Retina (tissue), 1 donor: Measurements from ENCODE around the gene GRIA1.

Experiments used
- DNase-seq: peaks from one replicate; pipeline ENCODE4 v3.0.0-alpha.2; 2016

Gene GRIA1

DNA sequence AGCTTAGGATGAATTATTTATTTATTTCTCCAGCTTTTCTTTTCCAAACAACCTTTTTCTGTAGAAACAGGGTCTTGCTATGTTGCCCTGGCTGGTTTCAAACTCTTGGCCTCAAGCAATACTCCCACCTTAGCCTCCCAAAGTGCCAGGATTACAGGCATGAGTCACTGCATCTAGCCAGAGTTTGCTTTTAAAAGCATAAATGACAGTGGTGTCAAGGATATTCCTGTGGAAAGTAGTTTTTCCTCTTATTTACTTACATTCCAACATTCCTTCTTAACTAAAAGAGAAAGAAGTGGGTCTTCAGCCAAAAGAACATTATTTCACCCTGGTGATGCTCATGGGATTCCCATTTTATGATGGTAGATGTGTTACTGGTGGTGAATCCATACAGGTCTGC, 62.4 kb downstream of the GRIA1 start:
- no peak for DNase-seq

DNA sequence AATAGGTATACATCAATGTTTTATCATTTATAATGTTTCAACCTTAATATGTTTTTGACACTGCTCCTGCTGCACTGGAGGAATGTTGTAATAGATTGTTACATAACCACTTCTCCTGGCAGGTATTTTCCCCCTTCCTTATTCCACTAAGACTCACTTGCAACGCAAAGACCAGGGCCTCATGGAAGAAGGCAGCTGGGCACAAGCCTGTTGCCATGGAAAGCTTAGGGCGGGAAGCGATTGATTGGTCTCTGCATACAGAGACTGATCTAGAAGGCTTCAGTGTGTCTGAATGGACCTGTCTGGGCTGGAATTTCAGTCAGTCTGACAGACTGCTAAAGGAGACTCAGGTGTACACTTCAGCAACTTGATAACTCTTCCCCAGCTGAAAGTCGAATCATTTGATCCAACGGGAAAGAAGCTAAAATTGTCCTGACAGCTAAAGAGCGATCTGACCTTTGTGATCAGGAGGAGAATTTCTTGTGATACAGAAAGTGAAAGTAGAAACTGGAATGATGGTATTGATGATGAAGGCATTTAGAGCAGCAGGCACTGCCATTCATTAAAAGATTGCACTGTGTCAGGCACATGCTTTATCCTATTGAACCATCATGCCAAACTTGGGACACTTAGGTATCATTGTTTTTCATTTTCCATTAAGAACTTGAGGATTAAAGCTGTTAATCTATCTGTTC, 65.1 kb downstream of the GRIA1 start:
- no peak for DNase-seq

DNA sequence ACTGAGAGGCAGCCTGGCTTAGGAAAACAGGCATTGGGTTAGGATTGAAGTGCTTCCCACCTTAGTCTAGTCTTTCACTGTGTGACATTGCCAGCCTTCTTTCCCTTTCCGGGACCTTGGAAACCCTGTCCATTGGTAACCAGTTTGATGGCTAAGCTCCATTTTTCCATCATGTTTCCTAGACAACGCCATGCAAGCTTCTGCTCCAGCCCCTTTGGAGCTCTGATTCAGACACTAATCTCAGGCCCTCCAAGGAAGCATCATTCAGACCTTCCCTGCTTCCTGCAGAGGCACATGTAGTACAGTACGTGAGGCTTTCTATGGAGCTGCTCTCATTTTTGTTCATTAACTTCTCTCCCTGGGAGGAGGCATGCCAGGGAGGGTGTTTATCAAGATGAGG, 68.5 kb downstream of the GRIA1 start:
- DNase-seq, result no peak

DNA sequence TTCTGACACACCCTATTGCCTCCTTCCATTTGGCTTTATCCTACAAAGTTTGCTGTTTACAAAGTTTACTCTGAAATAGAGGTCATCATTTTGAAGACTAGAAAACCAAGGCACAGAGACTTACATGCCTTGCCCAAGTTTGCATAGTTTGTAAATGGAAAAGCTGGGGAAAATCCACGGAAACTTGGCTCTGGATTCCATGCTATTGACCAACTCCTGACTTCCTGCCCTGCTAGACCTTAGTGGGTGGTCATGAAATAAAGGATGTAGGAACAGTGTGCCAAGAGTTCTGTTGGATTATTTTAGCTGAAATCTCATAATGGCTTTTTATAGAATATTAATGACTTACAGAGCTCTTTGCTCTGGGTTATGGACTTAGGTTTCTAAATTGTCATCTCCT, 69.5 kb downstream of the GRIA1 start:
- no peak for DNase-seq

DNA sequence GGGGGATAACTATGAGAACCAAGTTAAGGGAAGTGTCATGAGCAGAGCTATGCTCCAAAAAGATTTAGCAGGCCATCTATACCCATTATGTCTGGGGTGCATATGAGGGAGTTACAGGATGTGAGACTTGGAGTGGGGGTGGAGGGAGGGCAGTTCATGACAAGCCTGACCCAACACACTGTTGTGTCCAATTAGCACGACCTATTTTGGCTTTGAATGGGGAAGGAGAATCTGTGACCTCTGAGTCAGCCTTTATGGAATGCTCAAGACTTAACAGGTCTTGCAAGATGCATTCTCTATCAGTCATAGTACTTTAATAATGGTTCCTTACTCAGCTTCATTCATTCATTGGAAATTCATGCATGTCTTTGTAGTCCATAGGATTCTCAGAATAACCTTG, 71.7 kb downstream of the GRIA1 start:
- DNase-seq, result no peak

DNA sequence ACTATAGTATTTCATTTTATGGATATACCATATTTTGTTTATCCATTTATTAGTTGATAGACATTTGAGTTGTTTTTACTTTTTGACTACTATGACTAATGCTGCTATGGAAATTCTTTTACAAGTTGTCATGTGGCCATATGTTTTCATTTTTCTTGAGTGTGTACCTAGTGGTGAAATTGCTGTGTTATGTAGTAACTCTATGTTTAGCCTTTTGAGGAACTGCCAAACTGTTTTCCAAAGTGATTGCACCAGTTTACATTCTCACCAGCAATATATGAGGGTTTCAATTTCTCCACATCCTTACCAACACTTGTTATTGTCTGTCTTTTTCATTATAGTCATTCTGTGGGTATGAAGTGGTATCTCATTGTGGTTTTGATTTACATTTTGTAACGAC, 75.4 kb downstream of the GRIA1 start:
- no peak for DNase-seq

DNA sequence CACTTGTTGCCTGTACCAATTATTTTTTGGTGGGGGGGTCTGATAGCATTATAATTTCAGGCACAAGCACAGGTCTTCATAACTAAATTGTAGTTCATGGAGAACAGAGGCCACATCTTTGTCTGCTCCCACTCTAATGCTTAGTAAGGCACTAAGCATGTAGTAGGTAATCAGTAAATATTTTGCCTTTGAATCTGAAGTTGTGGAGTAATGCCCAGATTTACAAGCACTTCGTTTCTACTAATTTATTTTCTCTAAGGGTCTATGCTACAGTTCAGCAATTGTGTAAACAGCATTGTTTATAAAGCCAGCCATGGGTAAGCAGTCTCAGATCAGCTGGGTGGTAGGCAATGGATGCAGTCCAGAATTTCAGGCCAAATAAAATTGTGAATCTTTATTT, 78.6 kb downstream of the GRIA1 start:
- no peak for DNase-seq

DNA sequence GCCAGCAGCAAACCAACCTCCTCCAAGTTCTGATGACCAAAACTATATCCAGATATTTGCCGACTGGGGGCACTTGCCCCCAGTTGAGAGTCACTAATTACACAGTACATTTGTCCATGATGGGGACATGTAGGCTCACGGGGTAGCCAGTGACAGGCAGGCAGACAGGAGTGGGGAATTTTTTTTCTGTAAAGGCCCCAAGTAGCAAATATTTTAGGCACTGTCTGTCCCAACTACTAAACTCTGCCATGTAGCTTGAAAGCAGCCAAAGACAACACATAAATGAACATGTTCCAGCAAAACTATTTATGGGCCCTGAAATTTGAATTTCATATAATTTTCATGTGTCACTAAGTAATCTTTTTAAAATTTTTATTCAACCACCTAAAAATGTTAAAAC, 80.7 kb downstream of the GRIA1 start:
- no peak for DNase-seq

DNA sequence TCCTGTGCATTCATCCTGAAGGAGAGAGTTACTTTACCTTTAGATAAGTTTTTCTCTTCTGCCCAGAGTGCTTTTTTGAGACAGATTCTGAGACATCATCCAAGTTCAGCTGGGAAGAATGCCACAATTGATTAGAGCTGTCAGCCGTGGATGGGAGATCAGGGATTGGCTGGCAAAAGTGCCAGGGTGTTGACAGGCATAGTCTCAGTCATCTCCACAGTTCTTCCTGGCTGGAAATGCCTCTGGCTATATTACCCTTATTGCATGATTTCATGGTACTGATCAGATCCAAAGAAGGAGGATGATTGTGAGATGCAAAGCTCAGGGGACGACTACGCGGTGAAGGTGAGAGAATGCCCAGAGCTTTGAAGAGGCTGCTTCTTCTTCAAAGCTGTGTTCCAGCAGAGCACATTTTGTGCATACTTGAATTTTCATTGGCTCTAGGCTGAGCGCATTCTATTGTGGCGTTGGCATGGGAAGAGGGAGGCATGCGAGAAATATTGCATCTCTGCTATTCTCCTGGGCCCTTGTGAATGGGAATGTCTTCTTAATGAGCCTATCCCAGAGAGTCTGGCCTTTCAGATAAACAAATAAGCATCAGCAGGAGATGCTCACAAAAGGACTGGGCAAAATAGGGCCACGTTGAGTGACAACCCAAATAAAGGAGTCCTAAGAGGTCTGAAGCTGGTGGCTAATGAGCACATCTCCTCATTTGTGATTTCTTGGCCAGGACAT, 82.1 kb downstream of the GRIA1 start:
- DNase-seq, result peak; percentile 73

DNA sequence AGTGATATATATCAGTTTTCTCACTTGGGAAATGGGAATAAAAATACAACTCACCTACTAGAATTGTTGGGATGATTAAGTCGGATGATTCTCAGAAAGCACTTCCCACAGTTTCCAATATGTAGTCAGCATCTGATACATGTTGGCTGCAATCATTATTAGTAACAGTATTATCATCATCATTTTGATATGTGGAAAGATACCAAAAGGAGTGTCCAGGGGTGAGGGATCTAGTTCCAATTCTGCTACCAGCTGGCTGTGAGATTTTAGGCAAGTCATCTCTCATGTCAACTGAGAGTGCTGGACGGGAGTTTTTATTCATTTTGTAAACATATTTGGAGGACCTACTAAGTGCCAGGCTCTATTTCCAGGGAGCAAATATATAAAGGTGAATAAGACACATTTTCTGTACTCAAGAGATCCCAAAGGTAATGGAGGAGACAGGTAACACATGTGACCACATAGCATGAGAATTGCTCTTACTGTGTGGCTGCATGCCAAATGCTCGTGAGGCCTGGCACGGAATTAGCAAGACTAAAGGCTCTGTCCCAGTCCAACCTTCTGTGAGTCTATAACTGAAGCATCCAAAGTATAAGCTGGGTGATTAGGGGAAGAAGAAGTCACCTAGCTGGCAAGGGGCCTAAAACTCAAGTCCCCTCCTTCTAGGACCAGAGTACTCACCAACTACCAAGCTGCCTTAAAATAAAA, 83.0 kb downstream of the GRIA1 start:
- no peak for DNase-seq

DNA sequence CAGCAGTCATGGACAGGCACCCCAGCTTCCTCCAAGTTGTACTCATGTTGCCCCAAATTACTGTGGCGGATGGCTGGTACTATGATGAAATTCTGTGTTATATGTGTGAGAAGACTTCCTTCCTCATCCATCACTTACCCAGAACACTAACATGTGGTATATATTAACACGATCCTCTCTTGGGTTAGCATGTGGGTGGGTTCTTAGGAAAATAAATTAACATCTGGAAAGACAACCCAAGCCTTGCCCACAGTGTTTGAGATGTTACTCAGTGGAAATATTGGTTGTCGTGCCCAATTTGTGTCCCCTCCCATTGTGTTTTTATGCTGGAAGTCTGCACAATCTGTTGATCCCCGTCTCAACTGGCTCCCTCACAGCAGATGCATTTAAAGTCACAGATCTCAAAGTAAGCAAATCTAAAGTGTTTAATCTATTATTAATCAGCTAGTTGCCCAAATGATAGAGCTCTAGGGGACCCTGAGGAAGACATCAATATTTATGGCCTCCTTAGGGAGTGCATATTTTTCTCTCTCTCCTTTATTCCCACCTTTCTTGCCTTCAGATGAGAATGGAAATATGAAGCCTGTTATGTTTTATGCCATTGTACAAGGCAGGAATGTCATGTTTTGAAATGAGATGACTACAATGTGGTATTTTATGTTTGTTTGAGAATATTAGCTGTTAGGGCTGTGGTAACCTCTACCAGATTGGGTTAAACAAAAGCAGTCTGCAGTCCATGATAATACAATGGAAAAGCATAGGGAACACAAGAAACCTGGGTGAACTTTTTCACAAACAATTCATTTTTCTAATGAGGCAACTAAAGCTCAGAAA, 93.9 kb downstream of the GRIA1 start:
- no peak for DNase-seq

DNA sequence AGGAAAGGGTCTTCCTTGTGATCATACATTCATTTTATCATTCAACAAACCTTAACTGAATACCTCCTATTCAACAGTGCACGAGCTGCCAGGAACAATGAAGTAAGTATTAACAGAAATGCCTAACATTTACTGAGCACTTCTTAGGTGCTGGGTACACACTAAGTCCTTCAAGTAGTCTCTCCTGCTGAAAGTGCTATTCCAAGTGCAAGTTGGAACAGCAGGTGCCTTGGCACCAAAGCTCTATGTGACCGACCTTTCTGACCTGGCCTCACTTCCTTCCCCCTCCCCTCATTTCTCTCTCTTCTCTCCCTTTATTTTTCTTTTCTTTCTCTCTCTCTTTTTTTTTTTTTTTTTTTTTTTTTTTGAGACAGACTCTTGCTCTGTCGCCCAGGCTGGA, 94.5 kb downstream of the GRIA1 start:
- DNase-seq, result no peak

DNA sequence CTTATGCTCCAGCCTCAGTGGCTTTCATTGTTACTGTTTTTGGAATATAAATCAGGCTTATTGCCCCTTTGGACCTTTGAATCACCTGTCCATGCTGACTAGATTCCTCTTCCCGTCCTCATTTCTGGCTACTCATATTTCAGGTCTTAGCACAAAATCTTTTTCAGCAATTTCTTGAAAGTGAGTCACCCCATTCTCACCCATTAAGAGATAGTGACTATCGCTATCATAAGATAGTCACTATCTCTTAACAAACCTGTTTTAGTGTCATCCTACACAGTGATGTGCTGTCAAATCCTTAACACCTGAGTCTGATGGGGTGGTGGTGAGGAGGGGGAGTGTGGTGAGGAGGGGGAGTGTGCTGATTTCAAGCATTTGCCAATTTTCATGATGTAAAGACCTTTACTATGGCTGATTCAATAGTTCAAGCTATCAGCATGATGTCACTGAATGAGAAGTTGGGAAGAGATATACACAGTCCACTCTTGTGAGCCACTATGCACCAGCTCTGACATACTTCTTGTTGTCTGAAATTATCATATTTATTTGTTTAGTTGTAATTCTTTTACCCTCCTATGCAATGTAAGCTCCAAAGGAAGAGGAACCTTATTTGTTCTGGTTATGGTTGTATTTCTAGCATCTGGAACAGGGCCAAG, 95.3 kb downstream of the GRIA1 start:
- no peak for DNase-seq

DNA sequence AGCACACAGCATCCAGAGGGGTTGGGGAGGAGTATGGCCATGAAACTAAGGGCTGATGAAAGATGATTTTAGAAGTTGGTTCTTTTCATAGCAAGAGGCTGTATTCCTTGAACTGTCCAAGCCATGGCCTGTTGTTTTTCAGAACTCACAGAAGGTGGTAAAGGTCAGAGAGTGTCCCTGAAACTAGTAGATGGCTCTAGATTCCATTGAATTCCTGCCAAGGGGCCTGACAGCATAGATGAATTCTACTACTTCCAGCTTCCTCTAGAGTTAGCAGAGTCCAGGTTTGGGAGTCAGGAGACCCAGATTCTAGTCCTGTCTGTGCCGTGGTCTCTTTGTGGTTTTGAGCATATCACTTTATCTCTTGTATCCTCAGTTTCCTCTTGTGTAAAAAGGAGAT, 101.6 kb downstream of the GRIA1 start:
- DNase-seq, result no peak

DNA sequence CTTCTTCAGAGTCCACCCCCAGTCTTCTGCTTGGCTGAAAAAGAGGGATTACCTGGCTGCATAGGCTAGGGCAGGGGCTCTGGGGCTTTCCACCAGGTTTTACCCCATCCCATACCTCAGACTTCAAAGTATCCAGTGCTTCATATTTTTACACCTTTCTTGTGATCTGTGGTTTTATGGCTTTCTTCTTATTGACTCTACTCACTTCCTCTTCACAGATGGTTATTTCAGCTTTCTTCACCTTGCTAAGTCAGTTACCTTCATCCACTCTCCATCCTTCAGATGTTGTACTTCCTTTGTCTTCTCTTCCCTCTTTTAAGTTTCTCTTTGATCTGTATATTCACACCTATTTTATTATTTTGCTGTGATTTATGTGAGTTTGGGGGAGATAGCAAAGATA, 104.3 kb downstream of the GRIA1 start:
- no peak for DNase-seq

DNA sequence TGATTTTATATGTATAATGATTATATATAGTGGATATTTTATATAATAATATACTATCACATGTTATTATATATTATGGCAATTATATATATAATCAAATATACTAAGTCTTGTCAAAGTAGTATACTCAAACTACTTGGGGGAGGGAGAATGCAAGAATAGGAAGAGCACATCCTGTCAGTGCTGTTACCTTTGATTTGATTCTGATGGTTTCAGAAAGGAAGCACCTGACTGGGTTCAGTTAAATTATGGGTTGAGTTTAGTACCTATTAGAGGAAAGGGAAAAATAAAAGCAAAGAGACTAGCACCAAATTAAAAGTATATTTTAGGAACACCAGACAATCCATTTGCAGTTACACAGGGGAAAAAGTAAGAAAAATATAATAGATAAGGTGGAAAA, 107.6 kb downstream of the GRIA1 start:
- DNase-seq, result no peak

DNA sequence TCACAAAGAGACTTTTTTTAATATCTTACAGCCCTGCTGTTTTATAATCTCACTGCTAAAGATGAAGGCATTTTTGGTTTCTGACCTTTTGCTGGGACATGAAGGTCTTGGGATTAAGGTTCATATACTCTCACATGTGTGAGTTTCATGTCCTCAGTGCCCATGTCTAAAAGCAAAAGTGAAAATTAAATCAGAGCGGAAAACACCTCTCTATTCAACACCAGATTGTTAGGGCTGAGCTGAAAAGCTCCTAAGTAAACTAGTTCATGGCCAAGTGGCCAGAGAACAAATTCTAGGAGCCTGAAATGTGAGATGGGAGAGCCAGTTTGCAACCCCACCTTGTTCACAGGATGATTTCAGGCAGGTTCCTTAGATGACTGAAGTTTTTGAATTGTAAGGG, 110.9 kb downstream of the GRIA1 start:
- no peak for DNase-seq

DNA sequence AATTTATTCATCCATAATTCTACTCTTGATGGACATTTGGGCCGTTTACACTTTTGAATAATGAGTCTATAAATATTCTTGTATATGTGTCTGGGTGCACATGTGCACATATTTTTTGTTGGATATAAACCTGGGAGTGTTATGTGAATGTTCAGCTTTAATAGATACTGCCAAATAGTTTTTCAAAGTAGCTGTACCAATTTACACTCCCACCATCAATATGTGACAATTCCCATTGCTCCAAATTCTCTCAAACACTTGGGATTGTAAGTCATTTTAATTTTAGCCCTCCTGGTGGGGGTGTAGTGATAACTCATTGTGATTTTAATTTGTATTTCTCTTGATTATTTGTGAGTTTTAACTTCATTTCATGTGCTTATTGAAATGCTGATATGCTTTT, 114.9 kb downstream of the GRIA1 start:
- no peak for DNase-seq

DNA sequence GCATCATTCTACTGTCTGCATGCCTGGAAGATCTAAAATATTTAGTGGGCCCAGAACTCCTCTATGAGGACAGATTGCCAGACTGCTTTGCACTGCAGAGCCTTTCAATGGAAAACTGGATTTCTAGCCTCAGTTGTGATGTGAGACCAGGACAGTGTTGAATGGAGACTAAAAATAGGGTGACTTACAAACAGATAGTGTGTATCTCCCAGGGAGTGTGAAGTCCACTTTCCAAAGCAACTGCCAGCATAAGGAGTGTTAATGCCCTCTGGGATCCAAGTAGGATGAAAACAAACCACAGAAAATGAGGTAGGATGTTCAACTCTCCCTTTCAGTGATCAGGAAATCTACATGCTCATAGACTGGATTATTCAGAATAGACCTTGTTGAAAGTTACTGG, 119.5 kb downstream of the GRIA1 start:
- no peak for DNase-seq

DNA sequence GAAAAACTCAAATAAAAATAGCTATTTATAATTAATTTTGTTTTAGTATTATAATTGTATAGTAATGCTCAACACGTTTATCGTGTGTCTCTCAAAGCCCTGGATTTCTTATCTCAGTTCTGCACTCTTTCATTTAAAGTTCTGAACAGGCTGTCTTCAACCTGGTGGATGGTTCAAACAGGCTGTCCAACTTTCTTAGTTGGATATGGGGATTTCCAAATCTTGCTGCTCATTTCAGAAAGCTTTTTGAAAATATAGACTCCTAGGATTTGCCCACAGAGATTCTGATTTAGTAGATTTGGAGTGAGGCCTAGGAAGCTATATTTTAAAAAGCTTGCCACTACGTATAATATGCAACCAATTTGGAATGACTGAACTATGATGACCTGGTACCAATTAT, 120.3 kb downstream of the GRIA1 start:
- no peak for DNase-seq

DNA sequence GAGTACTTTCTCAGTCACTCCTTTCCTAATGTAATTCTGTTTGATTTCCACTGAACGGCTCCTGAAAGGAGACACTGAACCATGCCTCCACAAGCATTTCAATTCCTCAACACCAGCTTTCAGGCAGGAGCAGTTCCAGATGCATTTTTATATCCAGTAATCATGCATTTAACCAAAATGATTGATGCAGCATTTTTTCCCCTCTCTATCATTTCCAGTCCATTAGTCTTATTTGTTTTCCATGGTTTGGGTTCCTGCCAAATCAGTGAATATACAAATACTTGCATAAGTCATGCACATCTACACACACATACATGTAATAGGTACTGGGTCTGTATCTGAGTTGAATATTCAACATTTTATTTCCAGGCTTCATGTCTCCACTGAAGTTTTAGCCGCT, 122.7 kb downstream of the GRIA1 start:
- no peak for DNase-seq

DNA sequence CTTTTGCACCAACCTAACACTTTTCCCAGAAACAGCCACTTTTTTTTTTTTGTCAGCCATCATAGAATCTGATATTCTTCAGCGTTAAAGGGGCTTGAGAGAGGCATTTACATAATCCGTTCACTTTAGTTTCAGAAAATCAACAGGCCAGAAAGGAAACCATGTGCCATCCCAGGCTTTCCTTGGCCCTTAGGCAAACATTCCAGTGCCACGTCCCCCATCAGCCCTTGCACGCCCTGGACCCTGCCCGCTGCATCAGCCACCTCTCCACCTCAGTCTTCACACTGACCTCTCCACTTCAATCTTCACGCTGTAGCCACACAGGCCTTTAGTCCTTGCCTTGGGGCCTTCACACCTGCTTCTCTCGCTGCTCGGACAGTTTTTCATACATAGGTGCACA, 123.2 kb downstream of the GRIA1 start:
- no peak for DNase-seq

DNA sequence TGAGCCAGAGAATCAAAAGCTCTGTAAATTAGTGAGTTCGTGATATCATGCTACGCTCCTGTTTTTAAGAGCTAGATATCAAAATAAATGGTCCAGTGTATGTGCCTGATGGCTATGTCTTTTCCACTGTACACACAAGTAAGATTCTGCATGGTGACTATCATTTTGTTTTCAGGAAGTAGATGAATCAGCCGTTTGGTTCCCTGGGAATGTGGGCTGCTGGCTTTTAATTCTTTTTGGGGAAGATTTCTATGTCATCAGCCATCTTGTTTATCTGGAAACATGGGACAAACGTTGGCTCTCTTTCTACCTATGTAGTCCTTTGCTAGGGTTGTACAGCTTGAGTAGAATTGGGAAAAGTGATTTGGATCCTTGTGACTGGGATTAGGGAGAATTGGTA, 126.7 kb downstream of the GRIA1 start:
- no peak for DNase-seq
